HG03139 (cell line): ENCODE results near the gene APOC3.

Experiments used
- ATAC-seq: cut with Tn5 transposase; IDR thresholded peaks from one replicate; pipeline ENCODE4 v1.9.1; 2021; ENCODE audit not compliant: unreplicated experiment

APOC3 gene

GRCh38 chr11:116804001-116804400 is 25.7 kb upstream of the APOC3 start:
- ATAC-seq: no peak

- ATAC-seq: no peak
Measured at GRCh38 chr11:116807601-116808261, 22.0 kb upstream of the APOC3 start.

DNA sequence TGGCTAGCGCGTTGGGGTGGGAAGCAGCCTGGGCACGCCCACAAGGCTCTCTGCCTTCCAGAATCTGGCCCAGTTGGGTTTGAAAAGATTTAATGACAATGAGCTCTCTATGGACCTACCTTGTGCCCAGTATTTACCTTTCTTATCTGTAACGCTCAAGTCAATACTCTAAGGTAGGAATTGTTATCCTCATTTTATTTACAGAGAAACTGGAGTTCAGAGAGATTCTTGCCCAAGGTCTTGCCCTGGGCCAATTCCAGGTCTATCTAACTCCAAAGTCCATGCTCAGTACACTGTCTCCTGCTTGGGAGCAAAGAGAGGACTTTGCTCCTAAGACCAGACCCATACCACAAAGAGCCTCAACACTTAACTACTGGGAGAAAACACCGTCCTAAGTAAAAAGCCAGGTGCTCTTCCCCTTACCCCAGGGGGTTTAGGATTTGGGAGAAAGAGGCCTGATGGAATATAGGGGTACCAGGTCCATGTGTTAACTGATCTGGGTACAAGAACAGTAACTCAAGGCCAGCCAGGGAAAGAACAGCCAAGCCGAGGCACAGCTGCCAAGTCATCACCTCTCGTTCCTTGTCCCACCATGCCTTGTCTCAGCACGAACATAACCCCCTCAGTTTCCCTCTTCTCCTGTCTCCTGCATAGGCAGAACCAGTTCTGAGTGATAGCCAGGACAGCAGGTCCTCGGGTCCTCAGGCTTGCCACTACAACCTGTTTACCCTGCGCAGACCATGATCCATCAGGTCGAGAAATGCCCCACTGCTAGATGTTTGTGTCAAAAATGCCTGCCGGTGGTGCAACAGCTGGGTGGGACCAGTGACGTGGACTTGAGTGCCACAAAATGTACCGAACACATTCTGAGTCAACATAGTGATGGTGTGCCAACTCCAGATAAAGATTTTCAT is 21.2 kb upstream of the APOC3 start:
- ATAC-seq: no peak

- ATAC-seq: no peak
Measured at GRCh38 chr11:116811194-116811593, 18.5 kb upstream of the APOC3 start.

- no peak for ATAC-seq
Measured at GRCh38 chr11:116812109-116812508, 17.6 kb upstream of the APOC3 start.

GRCh38 chr11:116813170-116813569 is 16.5 kb upstream of the APOC3 start:
- no peak for ATAC-seq

DNA sequence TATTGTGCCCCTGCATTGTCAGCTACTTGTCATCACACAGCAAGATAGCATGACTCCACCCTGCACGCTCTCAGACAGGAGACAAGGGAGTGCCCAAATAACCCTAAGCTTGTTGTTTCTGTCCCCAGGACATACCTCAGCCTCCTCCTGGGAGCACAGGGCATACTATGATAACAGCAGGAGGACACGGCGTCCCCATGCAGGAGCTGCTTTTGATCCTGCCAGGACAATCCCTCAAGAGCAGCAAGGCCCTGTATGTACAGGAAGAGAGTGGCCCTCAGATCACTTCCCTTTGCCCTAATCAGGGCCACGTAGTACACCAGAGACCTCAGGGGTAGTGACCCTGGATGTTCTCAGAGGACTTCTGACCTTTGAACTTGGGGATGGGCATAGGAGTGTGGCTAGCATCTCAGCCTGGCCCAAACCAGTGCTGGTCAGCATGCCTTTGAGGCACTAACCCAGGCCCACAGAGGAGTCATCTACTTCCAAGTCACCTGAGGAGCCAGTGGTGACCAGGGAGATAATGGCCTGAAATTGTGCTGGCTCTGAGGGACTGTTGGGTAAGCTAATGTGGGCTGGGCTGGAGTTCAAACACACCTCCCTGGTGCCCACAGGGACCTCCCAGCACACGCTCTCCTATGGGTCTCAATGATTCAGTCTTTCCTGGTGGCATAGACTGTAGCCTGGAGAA is 15.8 kb upstream of the APOC3 start:
- ATAC-seq: no peak

- ATAC-seq: no peak
Measured at GRCh38 chr11:116814502-116814901, 15.2 kb upstream of the APOC3 start.

- no peak for ATAC-seq
Measured at GRCh38 chr11:116819049-116819448, 10.7 kb upstream of the APOC3 start.

DNA sequence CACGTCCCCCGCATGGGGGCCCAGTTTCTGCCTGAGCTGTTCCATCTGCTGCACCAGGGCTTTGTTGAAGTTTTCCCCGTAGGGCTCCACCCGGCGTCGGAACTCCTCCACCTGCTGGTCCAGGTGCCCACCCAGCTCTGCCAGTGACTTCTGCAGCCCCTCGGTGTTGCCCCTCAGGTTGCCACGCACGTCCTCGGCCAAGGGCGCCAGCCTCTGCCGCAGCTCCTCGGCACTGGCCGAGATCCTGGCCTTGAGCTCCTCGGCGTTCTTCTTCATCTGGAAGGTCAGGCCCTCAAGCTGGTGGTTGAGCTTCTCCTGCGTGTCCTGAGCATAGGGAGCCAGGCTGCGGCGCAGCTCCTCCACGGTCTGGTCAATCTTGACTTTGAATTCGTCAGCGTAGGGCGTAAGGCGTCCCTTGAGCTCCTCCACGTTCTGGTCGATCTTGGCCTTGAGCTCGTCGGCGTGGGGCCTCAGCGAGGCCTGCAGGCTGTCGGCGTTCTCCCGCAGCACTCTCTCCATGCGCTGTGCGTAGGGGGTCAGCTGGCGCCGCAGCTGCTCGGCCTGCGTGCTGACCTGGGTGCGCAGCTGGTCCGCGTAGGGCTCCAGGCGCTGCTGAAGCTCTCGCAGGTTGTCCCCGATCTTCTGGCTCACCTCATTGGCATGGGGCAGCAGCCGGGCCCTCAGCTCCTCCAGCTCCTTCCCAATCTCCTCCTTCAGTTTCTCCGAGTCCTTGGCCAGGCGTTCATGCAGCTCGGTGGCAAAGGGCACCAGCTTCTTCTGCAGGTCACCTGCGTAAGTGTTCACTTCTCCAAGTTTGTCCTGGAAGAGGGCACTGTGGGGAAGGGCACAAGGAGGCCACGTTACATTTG is 8.4 kb upstream of the APOC3 start:
- no peak for ATAC-seq

DNA sequence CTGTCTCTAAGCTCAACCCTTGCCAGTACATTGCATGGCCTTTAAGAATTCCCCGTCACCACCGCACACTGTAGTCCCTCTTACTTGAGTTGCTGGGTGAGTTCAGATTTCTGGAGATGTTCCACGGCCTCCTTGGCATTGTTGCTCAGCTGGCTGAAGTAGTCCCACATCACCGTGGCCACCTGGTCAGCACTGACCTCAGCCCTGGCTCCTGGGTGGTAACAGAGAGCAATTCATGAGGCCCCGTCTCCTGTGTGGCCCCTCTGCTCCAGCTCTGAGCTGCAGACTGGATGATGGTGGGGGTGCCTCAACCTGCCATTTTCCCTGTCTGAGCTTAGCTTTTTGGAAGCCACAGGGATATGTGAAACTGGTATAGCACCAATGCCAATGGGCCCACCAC is 7.1 kb upstream of the APOC3 start:
- ATAC-seq: no peak

GRCh38 chr11:116823031-116823843 is 6.5 kb upstream of the APOC3 start, which contains the start of gene APOA4:
APOA4 (minus strand) TSS chr11:116823304; CDS start chr11:116823191, 113 bp downstream.
- ATAC-seq: no peak

DNA sequence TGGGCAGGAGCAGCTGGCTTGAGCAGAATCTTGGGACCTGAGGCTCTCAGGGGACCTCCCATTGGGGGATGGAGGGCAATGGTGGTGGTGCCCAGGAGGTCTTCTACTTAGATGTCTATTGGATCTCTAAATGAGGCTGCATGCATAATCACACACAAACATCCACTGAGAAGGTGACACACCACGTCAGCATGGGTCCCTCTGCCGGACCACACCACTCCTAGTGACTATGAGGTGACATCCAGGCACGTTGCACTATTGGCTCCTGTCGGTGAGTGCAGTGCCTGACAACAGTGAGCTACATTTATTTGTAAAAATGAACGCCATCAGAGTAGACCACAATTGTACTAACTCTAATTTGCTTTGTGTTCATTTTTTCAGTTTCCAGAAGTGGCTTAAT is 4.3 kb upstream of the APOC3 start:
- ATAC-seq: no peak

GRCh38 chr11:116825854-116826750 is 3.6 kb upstream of the APOC3 start:
- no peak for ATAC-seq

DNA sequence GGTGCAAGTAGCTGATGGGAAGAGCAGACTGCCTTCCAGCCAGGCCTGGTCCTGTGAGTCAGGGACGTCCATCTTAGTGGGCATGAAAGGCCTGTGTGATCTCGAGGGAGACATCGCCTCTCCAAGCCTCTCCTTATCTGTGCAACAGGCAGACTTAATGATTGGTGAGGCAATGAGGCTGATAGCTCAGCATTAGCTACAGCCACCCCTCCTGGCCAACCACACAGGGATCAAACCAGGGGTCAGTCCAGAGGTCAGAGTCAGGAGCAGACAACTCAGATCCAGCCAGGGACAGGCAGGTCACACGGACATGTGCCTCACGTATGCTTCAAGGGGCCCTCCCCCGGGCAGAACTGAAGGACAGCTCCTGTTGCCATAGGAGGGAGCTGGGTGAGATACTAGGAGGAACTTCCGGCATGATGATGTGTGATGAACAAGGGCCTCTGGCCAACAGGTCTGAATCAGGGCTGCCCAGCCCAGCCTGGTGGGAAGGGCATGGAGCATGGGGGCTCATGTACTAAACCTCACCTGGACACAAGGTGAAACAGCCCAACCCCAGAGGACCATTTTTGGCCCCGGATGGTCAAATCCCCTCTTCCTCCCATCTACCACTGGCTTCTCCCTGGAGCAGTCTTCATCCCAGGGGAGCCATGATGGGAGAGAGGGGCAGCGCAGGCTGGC is 2.8 kb upstream of the APOC3 start:
- ATAC-seq: no peak

DNA sequence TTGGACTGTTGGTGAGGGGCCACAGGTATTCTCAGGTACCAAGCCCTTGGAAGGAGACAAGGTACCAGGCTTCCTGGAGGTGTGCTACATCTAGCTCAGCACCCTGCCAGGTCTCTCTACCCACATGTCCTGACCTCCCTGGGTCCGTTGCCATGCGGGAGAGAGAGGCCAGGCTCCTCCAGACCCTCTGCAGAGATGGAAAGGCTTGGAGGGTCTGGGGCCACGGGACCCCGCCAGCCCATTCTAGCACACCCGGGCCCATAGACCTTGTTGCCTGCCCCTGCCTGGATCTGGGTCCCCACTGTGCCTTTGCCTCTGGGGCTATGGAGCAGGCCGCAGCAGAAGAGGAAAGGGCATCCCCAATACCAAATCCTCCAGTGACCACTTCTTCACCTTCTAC is 2.2 kb upstream of the APOC3 start:
- no peak for ATAC-seq

GRCh38 chr11:116828632-116829524 is 829 bp upstream of the APOC3 start:
- no peak for ATAC-seq
